SK-N-SH treated with all-trans-retinoic acid at 6 μM for 48 hours (cell line): ENCODE measurements around the gene GRAP.

Experiments used
- ATAC-seq: fragments of 200-7000 bp; cut with Tn5 transposase; 3 replicates; pipeline ENCODE4 v1.9.1; 2020; ENCODE audit warnings: mild to moderate bottlenecking, moderate library complexity
- ARNTL ChIP-seq: fragments of 450-650 bp; formaldehyde crosslinking; IDR thresholded peaks from 2 replicates; pipeline ENCODE4 v1.5.0; 2020; ENCODE audit warnings: low read depth, mild to moderate bottlenecking, moderate library complexity, borderline replicate concordance
- BACH2 ChIP-seq: fragments of 250-450 bp; sonication (Bioruptor Pico); IDR thresholded peaks from 2 replicates; pipeline ENCODE4 v1.9.0; 2021; ENCODE audit warnings: mild to moderate bottlenecking, borderline replicate concordance
- CREB5 ChIP-seq: fragments of 250-450 bp; sonication (Bioruptor Pico); IDR thresholded peaks from 2 replicates; pipeline ENCODE4 v1.5.1; 2020; ENCODE audit warnings: low read depth, mild to moderate bottlenecking, moderate library complexity
- CSDC2 ChIP-seq: fragments of 250-450 bp; sonication (Bioruptor Pico); IDR thresholded peaks from 2 replicates; pipeline ENCODE4 v1.5.0; 2020; ENCODE audit warnings: mild to moderate bottlenecking, moderate library complexity
- ESRRG ChIP-seq: fragments of 250-450 bp; sonication (Bioruptor Pico); IDR thresholded peaks from 2 replicates; pipeline ENCODE4 v1.6.1; 2021; ENCODE audit warnings: mild to moderate bottlenecking
- GLIS3 ChIP-seq: fragments of 250-450 bp; sonication (Bioruptor Pico); IDR thresholded peaks from 2 replicates; pipeline ENCODE4 v1.5.0; 2020; ENCODE audit warnings: mild to moderate bottlenecking, moderate library complexity
- ISL1 ChIP-seq: fragments of 250-450 bp; sonication (Bioruptor Pico); IDR thresholded peaks from 2 replicates; pipeline ENCODE4 v2.1.2; 2022; ENCODE audit warnings: mild to moderate bottlenecking, moderate library complexity
- PATZ1 ChIP-seq: fragments of 250-450 bp; sonication (Bioruptor Pico); IDR thresholded peaks from 2 replicates; pipeline ENCODE4 v1.8.0; 2020; ENCODE audit warnings: mild to moderate bottlenecking, moderate library complexity, borderline replicate concordance
- POU6F1 ChIP-seq: fragments of 250-450 bp; sonication (Bioruptor Pico); IDR thresholded peaks from 2 replicates; pipeline ENCODE4 v1.8.0; 2021; ENCODE audit warnings: low read depth, mild to moderate bottlenecking, moderate library complexity, borderline replicate concordance
- PPARA ChIP-seq: fragments of 250-450 bp; sonication (Bioruptor Pico); IDR thresholded peaks from 2 replicates; pipeline ENCODE4 v1.5.0; 2020; ENCODE audit warnings: mild to moderate bottlenecking, borderline replicate concordance
- SNAI2 ChIP-seq: fragments of 250-450 bp; sonication (Bioruptor Pico); IDR thresholded peaks from 2 replicates; pipeline ENCODE4 v1.5.0; 2020; ENCODE audit warnings: mild to moderate bottlenecking, moderate library complexity
- TCF4 ChIP-seq: fragments of 250-450 bp; sonication (Bioruptor Pico); IDR thresholded peaks from 2 replicates; pipeline ENCODE4 v1.8.0; 2021; ENCODE audit warnings: mild to moderate bottlenecking, moderate library complexity, borderline replicate concordance
- TOX ChIP-seq: fragments of 250-450 bp; sonication (Bioruptor Pico); IDR thresholded peaks from 2 replicates; pipeline ENCODE4 v1.8.0; 2021; ENCODE audit warnings: mild to moderate bottlenecking, moderate library complexity, borderline replicate concordance
- ZC3H10 ChIP-seq: fragments of 250-450 bp; sonication (Bioruptor Pico); IDR thresholded peaks from 2 replicates; pipeline ENCODE4 v1.5.1; 2021; ENCODE audit warnings: mild to moderate bottlenecking, moderate library complexity
- ZFP3 ChIP-seq: fragments of 250-450 bp; sonication (Bioruptor Pico); IDR thresholded peaks from 2 replicates; pipeline ENCODE4 v1.5.0; 2020; ENCODE audit warnings: mild to moderate bottlenecking, moderate library complexity
- ZFP30 ChIP-seq: fragments of 450-650 bp; formaldehyde crosslinking; IDR thresholded peaks from 2 replicates; pipeline ENCODE4 v1.5.0; 2022; ENCODE audit warnings: mild to moderate bottlenecking, moderate library complexity
- ZNF565 ChIP-seq: fragments of 450-650 bp; formaldehyde crosslinking; conservative IDR thresholded peaks from 2 replicates; pipeline ENCODE4 v1.5.0; 2020; ENCODE audit warnings: low read depth, mild to moderate bottlenecking, moderate library complexity
- ZNF70 ChIP-seq: fragments of 450-650 bp; formaldehyde crosslinking; IDR thresholded peaks from 2 replicates; pipeline ENCODE4 v1.5.0; 2020; ENCODE audit warnings: mild to moderate bottlenecking, moderate library complexity
- ZNF8 ChIP-seq: fragments of 450-650 bp; formaldehyde crosslinking; IDR thresholded peaks from 2 replicates; pipeline ENCODE4 v1.5.0; 2020; ENCODE audit warnings: mild to moderate bottlenecking, moderate library complexity
- TF ChIP-seq, protein P1 (sequence below): fragments of 250-450 bp; sonication (Bioruptor Pico); IDR thresholded peaks from 2 replicates; pipeline ENCODE4 v1.5.0; 2020; ENCODE audit warnings: mild to moderate bottlenecking, moderate library complexity

The GRAP gene

DNA sequence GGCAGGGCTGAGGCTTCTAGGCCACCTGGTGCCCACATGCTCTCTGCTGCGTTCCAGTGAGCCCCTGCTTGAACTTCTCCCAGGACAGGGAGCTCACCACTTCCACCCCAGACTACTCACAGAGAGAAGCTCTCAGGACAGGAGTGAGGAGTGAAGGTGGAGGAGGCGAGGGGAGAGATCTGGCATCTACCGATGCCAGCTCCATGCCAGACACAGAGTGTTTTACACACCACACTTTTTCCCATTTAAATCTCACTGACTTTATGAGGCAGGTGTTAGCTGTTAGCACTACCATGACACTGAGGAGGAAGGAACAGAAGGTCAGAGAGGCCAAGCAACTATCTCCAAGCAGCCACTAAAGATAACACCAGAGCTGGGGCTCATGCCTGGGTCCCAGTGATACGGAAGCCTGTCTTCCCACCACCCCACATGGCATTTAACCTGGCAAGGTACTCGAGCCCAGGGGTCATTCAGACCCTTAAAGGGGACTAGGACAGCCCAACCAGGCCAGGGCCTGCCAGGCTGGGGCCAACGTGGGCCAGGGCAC, 49.0 kb downstream of the GRAP start:
- ATAC-seq: no peak
- TF ChIP-seq ESRRG: no peak
- no peak for TF ChIP-seq PATZ1 (CRISPR knock-in tag)
- no peak for TF ChIP-seq CREB5 (CRISPR knock-in tag)
- TF ChIP-seq SNAI2: no peak
- TF ChIP-seq TOX (CRISPR knock-in tag): no peak
- TF ChIP-seq BACH2 (CRISPR knock-in tag): no peak
- TF ChIP-seq, all 23 proteins: peak for 0

- ATAC-seq: no peak
- TF ChIP-seq CREB5 (CRISPR knock-in tag): no peak
- TF ChIP-seq ZNF565 (CRISPR knock-in tag): no peak
- TF ChIP-seq CSDC2 (CRISPR knock-in tag): no peak
- no peak for TF ChIP-seq ARNTL (CRISPR knock-in tag)
- no peak for TF ChIP-seq ZFP30 (CRISPR knock-in tag)
- TF ChIP-seq ZNF70 (CRISPR knock-in tag): no peak
- no peak for TF ChIP-seq PPARA (CRISPR knock-in tag)
- TF ChIP-seq, protein P1, sequence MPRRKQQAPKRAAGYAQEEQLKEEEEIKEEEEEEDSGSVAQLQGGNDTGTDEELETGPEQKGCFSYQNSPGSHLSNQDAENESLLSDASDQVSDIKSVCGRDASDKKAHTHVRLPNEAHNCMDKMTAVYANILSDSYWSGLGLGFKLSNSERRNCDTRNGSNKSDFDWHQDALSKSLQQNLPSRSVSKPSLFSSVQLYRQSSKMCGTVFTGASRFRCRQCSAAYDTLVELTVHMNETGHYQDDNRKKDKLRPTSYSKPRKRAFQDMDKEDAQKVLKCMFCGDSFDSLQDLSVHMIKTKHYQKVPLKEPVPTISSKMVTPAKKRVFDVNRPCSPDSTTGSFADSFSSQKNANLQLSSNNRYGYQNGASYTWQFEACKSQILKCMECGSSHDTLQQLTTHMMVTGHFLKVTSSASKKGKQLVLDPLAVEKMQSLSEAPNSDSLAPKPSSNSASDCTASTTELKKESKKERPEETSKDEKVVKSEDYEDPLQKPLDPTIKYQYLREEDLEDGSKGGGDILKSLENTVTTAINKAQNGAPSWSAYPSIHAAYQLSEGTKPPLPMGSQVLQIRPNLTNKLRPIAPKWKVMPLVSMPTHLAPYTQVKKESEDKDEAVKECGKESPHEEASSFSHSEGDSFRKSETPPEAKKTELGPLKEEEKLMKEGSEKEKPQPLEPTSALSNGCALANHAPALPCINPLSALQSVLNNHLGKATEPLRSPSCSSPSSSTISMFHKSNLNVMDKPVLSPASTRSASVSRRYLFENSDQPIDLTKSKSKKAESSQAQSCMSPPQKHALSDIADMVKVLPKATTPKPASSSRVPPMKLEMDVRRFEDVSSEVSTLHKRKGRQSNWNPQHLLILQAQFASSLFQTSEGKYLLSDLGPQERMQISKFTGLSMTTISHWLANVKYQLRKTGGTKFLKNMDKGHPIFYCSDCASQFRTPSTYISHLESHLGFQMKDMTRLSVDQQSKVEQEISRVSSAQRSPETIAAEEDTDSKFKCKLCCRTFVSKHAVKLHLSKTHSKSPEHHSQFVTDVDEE (CRISPR knock-in tag): no peak
- no peak for TF ChIP-seq ZNF8 (CRISPR knock-in tag)
- no peak for TF ChIP-seq PATZ1 (CRISPR knock-in tag)
- no peak for TF ChIP-seq POU6F1 (CRISPR knock-in tag)
Observed at GRCh38 chr17:18996458-18996857, 50.3 kb downstream of the GRAP start.

GRCh38 chr17:18995220-18995619, 51.5 kb downstream of the GRAP start:
- TF ChIP-seq ZC3H10 (no peak), ZFP3 (CRISPR knock-in tag) (no peak), ZFP30 (CRISPR knock-in tag) (peak; percentile 96), TCF4 (no peak), TOX (CRISPR knock-in tag) (no peak), GLIS3 (CRISPR knock-in tag) (no peak), SNAI2 (no peak), ISL1 (CRISPR knock-in tag) (no peak)
- TF ChIP-seq, protein P1 (CRISPR knock-in tag): no peak
- ATAC-seq: no peak
